GM10266 (cell line): Measurements from ENCODE around the gene GOLGA6L25.
"Not testable (repeated sequence)": the region's sequence is repeated elsewhere in the genome, so short reads cannot be mapped to it uniquely, and the experiment has no call there.

Experiments
- DNase-seq: peaks from one replicate; pipeline ENCODE4 v3.0.0; 2012; ENCODE audit errors: extremely low spot score

Gene GOLGA6L25, protein sequence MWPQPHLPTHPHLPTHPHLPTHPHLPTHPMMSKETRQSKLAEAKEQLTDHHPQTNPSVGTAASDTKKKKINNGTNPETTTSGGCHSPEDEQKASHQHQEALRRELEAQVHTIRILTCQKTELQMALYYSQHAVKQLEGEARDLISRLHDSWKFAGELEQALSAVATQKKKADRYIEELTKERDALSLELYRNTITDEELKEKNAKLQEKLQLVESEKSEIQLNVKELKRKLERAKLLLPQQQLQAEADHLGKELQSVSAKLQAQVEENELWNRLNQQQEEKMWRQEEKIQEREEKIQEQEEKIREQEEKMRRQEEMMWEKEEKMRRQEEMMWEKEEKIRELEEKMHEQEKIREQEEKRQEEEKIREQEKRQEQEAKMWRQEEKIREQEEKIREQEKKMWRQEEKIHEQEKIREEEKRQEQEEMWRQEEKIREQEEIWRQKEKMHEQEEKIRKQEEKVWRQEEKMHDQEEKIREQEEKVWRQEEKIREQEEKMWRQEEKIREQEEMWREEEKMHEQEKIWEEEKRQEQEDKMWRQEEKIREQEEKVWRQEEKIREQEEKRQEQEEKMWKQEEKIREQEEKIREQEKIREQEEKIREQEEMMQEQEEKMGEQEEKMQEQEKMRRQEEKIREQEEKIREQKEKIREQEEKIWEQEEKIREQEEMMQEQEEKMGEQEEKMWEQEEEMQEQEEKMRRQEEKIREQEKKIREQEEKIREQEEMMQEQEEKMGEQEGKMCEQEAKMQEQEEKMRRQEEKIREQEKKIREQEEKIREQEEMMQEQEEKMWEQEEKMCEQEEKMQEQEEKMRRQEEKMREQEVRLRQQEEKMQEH

DNA sequence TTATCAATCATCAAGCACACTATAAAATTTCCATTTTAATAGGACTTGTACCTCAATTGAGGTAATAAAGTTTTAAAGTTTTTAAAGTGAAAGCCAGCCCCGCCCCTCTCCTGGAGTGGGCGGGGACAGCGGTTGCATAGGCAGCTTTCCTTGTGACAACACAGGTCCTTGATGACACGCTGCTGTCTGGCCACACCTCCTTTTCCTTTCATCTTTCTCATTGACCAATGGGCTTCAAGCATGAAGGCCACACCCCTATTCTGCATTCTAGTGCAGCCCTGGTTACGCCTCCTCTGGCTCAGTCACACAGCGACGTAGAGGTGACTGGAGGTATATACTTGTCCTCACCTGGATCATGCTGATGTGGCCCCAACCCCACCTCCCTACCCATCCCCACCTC lies at the start of gene GOLGA6L25:
GOLGA6L25 (plus strand) TSS at position 301 of the 400 bp plus-strand sequence; CDS start at position 362, 61 bp downstream.
- not testable (repeated sequence) for DNase-seq

DNA sequence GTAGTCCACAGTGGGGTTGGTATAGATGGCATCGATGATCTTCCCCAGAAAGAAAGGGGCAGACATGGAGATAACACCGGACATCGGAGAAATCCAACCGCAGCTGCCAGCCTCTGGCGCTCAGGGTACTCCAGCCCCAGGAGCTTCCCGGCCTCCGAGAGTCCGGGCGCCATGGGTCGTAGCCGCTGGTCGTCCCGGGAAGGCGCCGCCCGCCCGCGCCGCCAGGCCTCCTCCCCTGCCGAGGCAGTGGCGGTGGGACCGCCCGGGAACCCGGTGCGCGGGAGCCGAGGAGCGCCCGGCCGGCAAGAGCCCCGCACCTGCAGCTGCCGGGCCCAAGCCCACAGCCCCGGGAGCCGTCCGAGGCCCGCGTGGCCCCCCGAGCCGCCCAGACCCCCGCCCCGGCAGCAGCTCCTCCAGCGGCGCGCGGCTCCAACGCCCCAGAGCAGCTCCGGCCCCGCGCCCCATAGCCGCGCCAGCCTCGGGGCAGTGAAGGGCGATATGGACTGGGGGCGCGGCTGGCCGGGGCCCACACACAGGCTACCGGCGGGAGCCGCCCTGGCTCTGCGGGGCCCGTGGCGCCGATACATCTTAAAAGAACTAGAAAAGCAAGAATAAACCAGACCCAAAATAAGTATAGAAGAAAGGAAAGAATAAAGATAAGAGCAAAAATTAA lies 45.0 kb upstream of the GOLGA6L25 start:
- not testable (repeated sequence) for DNase-seq

DNA sequence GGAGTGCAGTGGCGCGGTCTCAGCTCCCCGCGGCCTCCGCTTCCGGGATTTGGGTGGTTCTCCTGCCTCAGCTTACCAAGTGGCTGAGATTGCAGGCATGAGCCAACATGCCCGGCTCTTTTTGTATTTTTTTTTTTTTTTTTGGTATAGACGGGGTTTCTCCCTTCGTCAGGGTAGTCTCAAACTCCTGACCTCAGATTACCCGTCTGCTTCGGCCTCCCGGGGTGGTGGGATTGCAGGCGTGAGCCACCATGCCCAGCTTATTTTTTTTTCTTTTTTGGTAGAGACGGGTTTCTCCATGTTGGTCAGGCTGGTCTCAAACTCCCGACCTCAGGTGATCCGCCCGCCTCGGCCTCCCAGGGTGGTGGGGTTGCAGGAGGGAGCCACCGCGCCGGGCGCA lies 39.2 kb upstream of the GOLGA6L25 start:
- DNase-seq: not testable (repeated sequence)

DNA sequence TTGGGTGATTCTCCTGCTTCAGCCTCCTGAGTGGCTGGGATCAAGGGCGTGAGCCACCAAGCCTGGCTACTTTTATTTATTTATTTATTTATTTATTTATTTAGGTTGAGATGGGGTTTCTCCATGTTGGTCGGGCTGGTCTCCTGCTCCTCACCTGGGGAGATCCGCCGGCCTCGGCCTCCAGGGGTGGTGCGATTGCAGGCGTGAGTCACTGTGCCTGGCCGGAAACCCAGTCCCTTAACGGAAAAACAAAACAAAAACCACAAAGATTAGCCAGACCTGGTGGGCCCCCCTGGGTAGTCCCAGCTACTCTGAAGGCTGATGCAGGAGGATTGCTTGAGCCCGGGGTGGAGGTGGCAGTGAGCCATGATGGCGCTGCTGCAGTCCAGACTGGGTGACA lies 38.2 kb upstream of the GOLGA6L25 start:
- not testable (repeated sequence) for DNase-seq

DNA sequence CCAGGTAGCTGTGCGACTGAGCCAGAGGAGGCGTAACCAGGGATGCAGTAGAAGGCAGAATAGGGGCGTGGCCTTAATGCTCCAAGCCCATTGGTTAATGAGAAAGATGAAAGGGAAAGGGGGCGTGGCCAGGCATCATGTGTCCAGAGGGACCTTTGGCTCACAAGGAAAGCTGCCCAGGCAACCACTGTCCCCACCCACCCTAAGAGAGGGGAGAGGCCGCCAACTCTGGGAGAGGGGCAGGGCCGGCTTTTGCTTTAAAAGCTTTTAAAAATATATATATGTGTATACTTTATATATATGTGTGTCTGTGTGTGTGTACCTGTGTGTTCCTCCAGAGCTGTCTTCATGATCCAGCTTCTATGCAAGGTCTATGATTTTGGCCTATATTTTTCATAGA lies 20.4 kb upstream of the GOLGA6L25 start, which contains the start of gene GOLGA8G:
GOLGA8G (minus strand) TSS at position 18 of the 400 bp plus-strand sequence. CDS start 62 bp downstream, outside the sequence.
- DNase-seq: not testable (repeated sequence)

DNA sequence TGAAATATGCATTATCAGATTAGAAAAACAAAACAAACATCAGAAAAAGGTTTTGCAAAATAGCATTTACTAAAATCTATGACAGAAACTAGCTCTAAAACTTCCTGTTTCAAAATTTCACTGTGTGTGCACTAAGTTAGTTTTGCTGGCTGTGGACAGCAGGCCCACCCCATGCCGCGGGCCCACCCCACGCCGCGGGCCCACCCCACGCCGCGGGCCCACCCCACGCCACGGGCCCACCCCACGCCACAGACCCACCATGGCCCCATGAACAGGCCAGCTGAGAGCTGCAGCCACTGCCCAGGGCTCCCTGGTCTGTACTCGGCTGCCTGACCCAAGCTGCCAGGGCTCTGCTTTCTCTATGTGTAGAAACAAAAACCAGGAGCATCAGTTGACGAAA lies 20.0 kb downstream of the GOLGA6L25 start:
- not testable (repeated sequence) for DNase-seq

DNA sequence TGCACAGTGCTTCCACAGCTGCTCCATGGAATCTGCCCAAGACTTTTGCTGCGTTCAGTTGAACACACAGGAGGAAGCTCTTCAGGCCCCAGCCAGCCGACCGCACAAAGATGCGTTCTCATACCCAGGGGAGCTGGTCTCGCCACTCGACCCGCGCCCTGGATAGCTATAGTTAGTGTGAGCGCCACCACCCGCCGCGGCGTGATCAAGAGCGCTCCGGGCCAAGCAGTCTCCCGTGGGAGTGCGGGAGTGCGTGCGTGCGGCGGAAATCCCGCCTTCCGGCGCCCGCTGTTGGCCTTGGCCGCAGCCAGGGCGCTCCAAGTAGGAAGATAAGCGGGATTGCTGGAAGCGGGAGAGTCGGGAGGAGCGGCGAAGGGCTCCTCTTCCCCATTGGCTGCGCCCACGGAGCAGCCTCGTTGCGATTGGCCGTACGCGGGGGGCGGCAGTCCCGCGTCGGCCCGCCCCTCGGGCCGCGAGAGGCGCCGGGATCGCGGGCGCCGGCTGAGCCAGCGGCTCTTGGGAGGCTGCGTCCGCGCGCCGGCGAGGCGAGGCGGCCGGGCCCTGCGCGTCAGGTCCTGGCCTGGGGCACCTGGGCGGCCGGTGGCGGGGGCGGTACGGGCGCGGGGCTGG lies 35.7 kb downstream of the GOLGA6L25 start:
- DNase-seq: not testable (repeated sequence)

DNA sequence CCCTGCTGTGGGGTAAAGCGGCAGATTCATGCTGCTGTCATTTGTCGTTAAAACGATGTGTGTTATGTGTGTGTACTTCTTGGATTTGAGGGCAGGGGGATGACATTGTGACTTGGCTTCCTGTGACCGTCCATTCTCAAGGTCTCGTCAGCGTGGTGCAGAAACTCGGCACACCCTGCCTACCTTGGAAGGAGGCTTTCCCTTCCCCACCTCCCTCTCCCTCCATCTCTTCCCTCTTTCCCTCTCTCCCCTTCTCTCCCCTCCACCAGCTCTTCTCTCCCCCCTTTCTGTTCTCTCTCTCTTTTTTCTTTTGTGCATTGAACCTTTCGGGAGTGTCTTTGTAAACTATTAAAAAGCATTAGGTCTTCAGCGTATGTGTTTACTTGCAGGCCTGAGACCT lies 36.4 kb downstream of the GOLGA6L25 start:
- DNase-seq: not testable (repeated sequence)

DNA sequence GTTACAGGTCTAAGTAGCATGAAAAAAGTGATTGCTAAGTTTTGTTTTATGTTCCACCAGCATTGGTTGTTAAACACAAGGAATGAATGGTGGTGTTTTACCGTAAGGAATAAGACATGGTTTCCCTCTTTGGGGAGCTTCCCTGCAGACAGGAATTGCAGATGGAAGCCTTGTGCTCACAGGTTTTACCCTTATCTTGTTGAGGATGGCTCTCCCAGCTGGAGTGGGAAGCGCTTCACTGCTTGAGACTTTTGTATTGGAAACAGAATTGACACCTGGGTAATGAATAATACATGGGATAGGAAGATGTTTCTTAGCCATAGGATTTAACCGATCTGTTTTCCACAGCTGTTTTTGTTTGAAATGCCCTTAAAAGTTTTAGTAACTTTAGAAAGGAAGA lies 39.0 kb downstream of the GOLGA6L25 start:
- not testable (repeated sequence) for DNase-seq

DNA sequence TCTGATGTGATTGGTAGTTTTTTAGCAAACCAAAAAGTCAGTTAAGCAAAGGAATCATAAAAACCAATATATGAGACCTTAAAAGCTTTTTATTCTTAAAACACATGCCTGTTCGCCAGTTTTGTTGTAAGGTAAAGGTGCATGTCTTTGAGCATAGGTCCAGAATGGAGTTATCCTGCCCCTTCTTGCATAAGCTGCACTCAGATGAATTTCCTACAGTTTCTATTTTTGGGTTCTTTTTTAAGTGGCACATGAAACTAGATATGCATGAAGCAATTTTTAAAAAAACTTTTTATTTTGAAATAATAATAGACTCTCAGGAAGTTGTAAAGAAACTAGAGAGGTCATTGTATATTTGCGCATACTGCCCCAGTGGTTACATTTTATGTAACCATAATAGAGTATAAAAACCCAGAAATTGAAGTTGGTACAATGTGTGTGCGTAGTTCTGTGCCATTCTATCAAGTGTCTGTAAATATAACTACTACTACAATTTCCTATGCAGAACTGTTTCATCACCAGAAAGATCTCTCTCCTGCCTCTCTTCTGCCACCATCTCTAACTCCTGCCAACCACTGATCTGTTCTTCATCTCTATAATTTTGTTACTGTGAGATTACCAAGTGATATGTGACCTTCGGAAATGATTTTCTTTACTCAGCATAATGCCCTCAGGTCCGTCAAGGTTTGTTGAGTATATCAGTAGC lies 40.2 kb downstream of the GOLGA6L25 start:
- DNase-seq: not testable (repeated sequence)

DNA sequence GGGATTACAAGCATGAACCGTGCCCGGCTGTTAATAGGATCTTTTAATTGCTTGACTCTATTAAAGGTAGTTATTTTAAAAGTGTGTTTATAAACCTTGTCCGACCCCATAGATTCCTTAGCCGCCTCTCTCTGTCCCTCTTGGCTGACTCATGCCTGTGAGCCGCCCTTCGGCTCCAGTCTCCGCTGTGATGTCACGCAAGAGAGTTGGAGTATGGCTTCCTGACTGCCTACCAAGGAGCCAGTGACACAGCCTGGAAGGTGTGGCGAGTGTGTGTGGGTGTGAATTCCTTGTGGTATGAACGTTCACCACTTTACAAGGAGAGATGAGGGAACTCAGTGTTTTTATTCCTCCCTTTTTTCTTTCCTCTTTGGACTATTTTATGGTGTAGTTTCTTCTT lies 44.1 kb downstream of the GOLGA6L25 start:
- not testable (repeated sequence) for DNase-seq

DNA sequence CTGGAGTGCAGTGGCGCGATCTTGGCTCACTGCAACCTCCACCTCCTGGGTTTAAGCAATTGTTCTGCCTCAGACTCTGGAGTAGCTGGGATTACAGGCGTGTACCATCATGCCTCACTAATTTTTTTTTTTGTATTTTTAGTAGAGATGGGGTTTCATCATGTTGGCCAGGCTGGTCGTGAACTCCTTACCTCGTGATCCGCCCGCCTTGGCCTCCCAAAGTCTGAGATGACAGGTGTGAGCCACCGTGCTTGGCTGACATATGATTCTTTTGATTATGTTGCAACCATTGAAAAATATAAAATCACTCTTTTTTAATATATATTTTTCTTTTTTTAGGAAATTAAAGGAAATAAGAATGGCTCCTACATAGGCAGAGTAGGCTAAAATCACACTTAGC lies 44.8 kb downstream of the GOLGA6L25 start:
- DNase-seq: not testable (repeated sequence)

DNA sequence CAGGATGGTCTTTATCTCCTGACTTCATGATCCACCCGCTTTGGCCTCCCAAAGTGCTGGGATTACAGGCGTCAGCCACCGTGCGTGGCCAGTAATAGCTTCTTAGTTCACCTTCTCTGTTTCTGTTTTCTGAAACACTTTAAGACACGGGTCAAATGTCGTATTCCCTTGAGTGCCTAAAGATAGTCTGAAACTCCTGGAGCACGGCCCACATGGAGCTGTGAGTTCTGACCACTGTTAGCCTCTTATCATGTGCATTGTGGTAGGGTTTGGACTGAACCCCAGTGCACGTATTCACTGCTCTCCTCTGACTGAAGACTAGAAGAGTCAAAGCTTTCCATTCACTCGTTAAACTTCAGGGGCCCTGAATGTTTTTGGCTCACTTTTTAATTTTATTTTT lies 48.8 kb downstream of the GOLGA6L25 start:
- DNase-seq: not testable (repeated sequence)
